Activated CD4-positive, alpha-beta memory T cell treated with anti-CD3 and anti-CD28 coated beads, Interleukin-2, amount 10 ng/mL, durations not matched to agents 7 days and 5 days (primary cell): Measurements from ENCODE around the gene PLEKHG4. TPM values are rescaled to one million over a fixed set of nuclear protein-coding genes. Genes with fewer than 3 reads are reported as not detected.

Experiments used
- CTCF ChIA-PET: fragments of 350-600 bp; sonication (Branson Sonifier 250); formaldehyde crosslinking; loops from one replicate; lab custom pipeline; 2021; ENCODE audit warnings: antibody characterized with exemption, inconsistent platforms; lab: Charles Lee
- POLR2A ChIA-PET: fragments of 350-600 bp; sonication (Branson Sonifier 250); formaldehyde crosslinking; loops from one replicate; lab custom pipeline; 2021; ENCODE audit warnings: antibody characterized with exemption; lab: Charles Lee
- DNase-seq: peaks from one replicate; pipeline ENCODE4 v3.0.0-alpha.2; 2020
- H3K27ac Mint-ChIP-seq: one replicate; pipeline ENCODE4 v1.8.0; 2021; ENCODE audit warnings: mild to moderate bottlenecking, mixed read lengths
- H3K27me3 Mint-ChIP-seq: one replicate; pipeline ENCODE4 v1.8.0; 2021; ENCODE audit warnings: mixed read lengths
- H3K36me3 Mint-ChIP-seq: one replicate; pipeline ENCODE4 v1.8.0; 2021; ENCODE audit warnings: low read depth, mixed read lengths
- H3K4me1 Mint-ChIP-seq: one replicate; pipeline ENCODE4 v1.8.0; 2021; ENCODE audit warnings: mixed read lengths
- H3K4me3 Mint-ChIP-seq: one replicate; pipeline ENCODE4 v1.8.0; 2021; ENCODE audit warnings: mild to moderate bottlenecking, mixed read lengths
- H3K9me3 Mint-ChIP-seq: one replicate; pipeline ENCODE4 v1.8.0; 2021; ENCODE audit warnings: mixed read lengths
- total RNA-seq, 2 experiments: library from RNA; stranded (reverse); gene quantifications; one replicate each; pipeline ENCODE4 v1.2.3, GENCODE V29; 2021

Gene PLEKHG4
- total RNA-seq, 2 experiments from 2014 or later, result 9.2 to 10.9 TPM

DNA sequence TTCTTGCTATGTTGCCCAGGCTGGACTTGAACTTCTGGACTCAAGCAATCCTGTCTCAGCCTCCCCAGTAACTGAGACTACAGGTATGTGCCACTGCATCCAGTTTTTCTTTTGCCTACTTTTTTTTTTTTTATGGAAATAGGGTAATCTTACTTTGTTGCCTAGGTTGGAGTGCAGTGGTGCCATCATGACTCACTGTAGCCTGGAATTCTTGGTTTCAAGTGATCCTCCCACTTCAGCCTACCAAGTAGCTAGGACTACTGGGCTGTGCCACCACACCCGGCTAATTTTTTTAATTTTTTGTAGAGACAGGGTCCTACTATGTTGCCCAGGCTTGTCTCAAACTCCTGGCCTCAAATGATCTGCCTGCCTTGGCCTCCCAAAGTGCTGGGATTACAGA, 57.3 kb downstream of the PLEKHG4 start:
- peaks cover 21% of the 10 kb centered on the region for H3K27me3 Mint-ChIP-seq
- peaks cover 2% of the 10 kb centered on the region for H3K36me3 Mint-ChIP-seq
- POLR2A ChIA-PET, result no interaction called here
- H3K27ac Mint-ChIP-seq, result no peak overlapping the region
- H3K4me1 Mint-ChIP-seq, result no peaks in the 10 kb centered on the region
- H3K4me3 Mint-ChIP-seq, result no peak overlapping the region
- peaks cover 3% of the 10 kb centered on the region for H3K9me3 Mint-ChIP-seq
- no peak for DNase-seq
- CTCF ChIA-PET, result interaction anchor here (0.7 kb wide), 1 partner anchor 73 kb away, joined by 3 read pairs; no protein-coding TSS in a partner anchor

Other genes with a start within 250 kb of the PLEKHG4 start
- gene PHAF1, start 169.6 kb upstream of the PLEKHG4 start, total RNA-seq, result 10 to 100 TPM; 12.4 to 13.3 TPM
- gene B3GNT9, start 128.5 kb upstream of the PLEKHG4 start, total RNA-seq, result 10 to 100 TPM; 14.6 to 16.2 TPM
- gene TRADD, start 119.6 kb upstream of the PLEKHG4 start, total RNA-seq, result 10 to 100 TPM; 96.9 to 97.3 TPM
- gene FBXL8, start 119.6 kb upstream of the PLEKHG4 start, total RNA-seq, result 10 to 100 TPM; 52.3 to 54.4 TPM
- gene HSF4, start 114.8 kb upstream of the PLEKHG4 start, total RNA-seq, result 100 to 1,000 TPM; 107 to 110 TPM
- gene NOL3, start 109.0 kb upstream of the PLEKHG4 start, total RNA-seq, result 10 to 100 TPM; 35.6 to 36.7 TPM
- 10 to 100 TPM; 63.9 to 70.9 TPM for gene MATCAP1, start 95.6 kb upstream of the PLEKHG4 start, total RNA-seq
- gene EXOC3L1, start 89.4 kb upstream of the PLEKHG4 start, total RNA-seq, result not detected
- 100 to 1,000 TPM; 127 to 131 TPM for gene E2F4, start 87.4 kb upstream of the PLEKHG4 start, total RNA-seq
- gene ELMO3, start 80.4 kb upstream of the PLEKHG4 start, total RNA-seq, result 1 to 10 TPM; 7.3 to 8.3 TPM
- gene TMEM208, start 52.4 kb upstream of the PLEKHG4 start, total RNA-seq, result 10 to 100 TPM; 39.6 to 39.7 TPM
- gene FHOD1, start 32.1 kb upstream of the PLEKHG4 start, total RNA-seq, result 10 to 100 TPM; 94.8 to 99.1 TPM
- gene SLC9A5, start 30.6 kb upstream of the PLEKHG4 start, total RNA-seq, result 1 to 10 TPM; 2.2 to 2.8 TPM
- under 1 TPM; 0.20 to 0.48 TPM for gene KCTD19, start 47.2 kb downstream of the PLEKHG4 start, total RNA-seq
- not detected for gene LRRC36, start 47.3 kb downstream of the PLEKHG4 start, total RNA-seq
- gene TPPP3, start 114.0 kb downstream of the PLEKHG4 start, total RNA-seq, result not detected
- gene ZDHHC1, start 136.9 kb downstream of the PLEKHG4 start, total RNA-seq, result under 1 TPM; 0.23 to 0.45 TPM
- not detected for gene HSD11B2, start 151.6 kb downstream of the PLEKHG4 start, total RNA-seq
- gene ATP6V0D1, start 201.6 kb downstream of the PLEKHG4 start, total RNA-seq, result 10 to 100 TPM; 52.8 to 59.5 TPM
- not detected for gene AGRP, start 204.0 kb downstream of the PLEKHG4 start, total RNA-seq
- gene RIPOR1, start 249.3 kb downstream of the PLEKHG4 start, total RNA-seq, result 10 to 100 TPM; 24.6 to 32.7 TPM